HTR-8/SVneo (cell line): Measurements from ENCODE around the gene USF2.
A peak's percentile ranks its signal among the peaks of the same experiment; 100 is the strongest.
"Not testable (repeated sequence)": the region's sequence is repeated elsewhere in the genome, so short reads cannot be mapped to it uniquely, and the experiment has no call there.

Experiments
- DNase-seq: peaks from one replicate; pipeline ENCODE4 v3.0.0; 2011; ENCODE audit warnings: low spot score, mixed read lengths; ENCODE audit not compliant: insufficient read length
- FAIRE-seq: peaks from 2 replicates; lab custom pipeline; 2011; peaks lifted over from hg19 to GRCh38; lab: Jason Lieb, UNC

Gene USF2, protein sequence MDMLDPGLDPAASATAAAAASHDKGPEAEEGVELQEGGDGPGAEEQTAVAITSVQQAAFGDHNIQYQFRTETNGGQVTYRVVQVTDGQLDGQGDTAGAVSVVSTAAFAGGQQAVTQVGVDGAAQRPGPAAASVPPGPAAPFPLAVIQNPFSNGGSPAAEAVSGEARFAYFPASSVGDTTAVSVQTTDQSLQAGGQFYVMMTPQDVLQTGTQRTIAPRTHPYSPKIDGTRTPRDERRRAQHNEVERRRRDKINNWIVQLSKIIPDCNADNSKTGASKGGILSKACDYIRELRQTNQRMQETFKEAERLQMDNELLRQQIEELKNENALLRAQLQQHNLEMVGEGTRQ

DNA sequence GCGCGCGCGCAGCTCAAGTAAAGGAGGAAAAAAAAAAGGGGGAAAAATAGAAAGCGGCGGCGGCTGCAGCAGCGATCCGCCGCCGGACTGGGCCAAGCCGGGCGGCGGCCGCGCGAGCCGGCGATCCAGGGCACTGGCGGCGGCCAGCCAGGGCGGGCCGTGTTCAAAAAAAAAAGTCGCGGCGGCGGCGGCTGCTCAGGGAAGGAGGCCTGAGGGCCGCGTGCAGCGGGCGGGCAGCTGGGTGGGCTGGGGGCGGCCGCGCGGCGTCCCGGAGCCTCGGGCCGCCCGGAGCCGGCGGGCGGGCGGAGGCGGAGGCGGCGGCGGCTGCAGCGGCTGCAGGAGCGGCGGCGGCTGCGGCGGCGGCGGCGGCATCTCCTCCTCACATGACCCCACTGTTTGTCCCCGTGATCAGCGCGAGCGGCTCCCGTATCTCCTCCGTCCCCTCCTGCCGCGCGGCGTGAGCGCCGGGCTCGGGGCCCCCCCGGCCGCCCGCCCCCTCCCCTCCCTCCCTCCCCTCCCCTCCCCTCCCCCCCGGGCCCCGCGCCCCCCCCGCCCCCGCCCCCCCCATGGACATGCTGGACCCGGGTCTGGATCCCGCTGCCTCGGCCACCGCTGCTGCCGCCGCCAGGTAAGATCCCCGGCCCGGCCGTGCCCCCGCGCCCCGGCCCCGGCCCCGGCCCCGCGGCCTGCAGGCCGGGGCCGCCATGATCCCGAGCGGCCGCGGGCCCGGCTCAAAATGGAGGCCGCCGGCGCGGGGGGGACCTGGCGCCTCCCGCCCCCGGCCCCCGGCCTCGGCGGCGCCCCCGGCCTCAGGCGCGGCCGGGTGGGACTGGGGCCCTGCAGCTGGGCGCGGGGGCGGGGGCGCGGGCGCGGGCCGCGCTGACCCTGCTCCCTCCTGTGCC, at the start of gene USF2:
TSS of gene USF2 (plus strand) at position 427 of the 902 bp plus-strand sequence. CDS start at position 567, 140 bp downstream.
- peak; percentile 74 for DNase-seq
- no peak for FAIRE-seq

DNA sequence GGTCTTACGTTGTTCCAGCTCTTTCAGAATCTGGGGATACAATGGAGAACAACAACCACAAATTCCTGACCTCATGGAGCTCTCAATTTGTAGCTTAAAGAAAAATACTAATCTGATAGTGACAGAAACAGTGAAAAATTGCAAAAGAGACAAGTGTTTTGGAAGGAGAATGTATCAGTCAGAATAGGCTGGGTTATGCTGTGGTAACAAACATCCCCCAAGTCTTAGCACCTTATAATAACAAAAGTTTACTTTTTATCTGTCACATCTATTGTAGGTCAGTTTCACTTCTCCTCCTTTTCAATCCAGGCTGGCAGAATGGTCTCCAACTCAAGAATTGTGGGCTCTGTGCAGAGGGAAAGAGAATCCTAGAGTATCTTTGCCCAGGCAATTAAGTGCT, 49.8 kb upstream of the USF2 start:
- FAIRE-seq (no peak), DNase-seq (no peak)

DNA sequence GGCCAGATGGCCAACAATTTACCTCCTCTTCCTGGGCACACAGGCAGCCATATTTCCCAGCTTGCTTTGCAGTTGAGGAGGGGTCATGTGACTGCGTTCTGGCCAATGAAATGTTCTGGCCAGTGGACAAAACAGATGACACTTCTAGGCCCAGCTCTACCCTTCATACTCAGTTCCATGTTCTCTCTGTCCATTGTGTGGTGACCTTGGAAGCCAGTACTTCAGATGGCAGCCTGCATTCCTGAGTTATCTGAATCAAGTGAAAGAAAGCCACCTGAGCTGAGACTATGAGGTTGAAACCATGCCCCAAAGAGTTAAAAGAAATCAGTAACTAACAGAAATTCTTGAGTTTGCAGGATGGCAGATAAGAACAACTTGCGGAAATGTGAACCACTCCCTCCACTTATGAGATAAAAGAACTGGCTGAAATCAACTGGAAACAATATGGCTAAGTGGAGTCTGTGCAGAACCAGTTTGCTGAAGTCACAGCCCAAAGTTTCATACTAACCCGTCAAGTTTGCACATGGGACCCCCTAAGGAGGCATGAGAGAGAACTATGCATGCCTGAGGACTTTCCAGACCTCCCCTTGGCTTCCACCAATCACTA, 48.3 kb upstream of the USF2 start:
- FAIRE-seq = no peak
- no peak for DNase-seq

DNA sequence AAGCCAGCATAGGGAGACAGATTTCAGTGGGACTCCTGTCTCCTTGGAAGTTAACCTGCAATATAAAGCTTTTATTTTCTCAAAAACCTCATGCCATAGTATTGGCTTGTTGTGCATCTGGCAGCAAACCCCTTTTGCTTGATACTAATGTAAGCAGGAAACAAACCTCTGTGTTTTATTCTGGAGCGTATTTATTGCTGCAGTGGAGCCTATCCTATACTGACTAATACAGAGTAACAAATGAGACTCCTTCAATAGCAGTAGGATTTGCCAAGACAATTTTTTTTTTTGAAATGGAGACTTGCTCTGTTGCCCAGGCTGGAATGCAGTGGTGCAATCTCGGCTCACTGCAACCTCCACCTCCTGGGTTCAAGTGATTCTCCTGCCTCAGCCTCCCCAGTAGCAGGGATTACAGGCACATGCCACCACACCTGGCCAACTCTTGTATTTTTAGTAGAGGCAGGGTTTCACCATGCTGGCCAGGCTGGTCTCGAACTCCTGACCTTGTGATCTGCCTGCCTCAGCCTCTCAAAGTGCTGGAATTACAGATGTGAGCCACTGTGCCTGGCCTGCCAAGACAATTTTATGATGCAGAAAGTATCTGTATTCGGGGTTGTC, 47.7 kb upstream of the USF2 start:
- not testable (repeated sequence) for DNase-seq, FAIRE-seq

DNA sequence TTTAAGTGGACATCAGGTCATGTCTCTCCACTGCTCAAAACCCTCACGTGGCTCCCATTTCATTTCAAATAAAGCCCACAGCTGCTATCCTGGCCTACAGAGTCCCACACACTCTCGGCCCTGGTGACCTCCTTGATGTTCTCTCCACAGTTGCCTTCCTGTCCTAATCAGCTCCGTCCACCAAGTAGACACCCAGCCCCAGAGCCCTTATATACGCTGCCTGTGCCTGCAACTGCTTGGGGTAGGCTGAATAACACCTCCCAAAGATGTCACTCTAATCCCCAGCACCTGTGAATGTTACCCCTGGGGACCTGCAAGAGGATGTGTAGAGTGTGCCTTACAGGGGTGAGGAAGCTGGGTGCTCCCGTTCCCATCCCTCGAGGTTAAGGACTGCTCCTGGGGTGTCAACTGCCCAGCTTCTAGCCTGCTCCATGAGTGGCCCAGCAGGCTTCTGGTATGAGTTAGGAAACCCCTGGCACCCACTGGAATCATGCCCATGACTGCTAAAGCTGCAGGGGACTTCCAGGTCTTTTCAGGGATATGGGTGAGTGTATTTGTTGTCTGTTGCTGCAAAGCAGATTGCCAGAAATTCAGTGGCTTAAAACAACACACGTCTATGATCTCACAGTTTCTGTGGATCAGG, 46.3 kb upstream of the USF2 start:
- no peak for DNase-seq
- FAIRE-seq = no peak

DNA sequence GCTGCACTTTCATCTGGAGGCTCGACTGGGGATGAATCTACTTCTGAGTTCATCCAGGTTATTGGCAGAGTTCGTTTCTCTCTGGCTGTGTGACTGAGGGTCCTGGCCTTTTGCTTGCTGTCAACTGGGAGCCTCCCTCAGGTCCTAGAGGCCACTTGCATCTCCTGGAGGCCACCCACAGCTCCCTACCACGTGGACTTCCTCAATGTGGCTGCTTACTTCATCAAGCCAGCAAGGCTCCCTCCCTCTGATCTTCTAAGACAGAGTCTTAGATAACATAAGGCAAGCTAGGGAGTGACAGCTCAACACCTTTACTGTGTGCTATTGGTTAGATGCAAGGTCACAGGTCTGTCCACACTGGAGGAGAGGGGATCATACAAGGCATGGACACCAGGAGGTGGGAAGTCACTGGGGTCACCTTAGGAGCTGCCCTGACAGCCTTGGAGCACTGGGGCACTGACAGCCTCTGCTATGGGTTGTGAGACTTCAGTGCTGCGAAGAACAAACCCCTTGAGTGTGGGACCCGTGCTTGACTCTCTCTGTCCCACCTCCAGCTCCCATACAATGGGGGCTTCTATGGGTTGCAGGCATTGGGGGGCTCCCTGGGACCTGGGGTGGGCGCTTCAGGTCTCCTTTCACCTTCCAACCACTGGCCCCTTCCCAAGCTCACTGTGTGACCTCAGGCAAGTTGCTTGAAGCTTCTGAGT, 45.5 kb upstream of the USF2 start:
- DNase-seq (no peak), FAIRE-seq (no peak)

DNA sequence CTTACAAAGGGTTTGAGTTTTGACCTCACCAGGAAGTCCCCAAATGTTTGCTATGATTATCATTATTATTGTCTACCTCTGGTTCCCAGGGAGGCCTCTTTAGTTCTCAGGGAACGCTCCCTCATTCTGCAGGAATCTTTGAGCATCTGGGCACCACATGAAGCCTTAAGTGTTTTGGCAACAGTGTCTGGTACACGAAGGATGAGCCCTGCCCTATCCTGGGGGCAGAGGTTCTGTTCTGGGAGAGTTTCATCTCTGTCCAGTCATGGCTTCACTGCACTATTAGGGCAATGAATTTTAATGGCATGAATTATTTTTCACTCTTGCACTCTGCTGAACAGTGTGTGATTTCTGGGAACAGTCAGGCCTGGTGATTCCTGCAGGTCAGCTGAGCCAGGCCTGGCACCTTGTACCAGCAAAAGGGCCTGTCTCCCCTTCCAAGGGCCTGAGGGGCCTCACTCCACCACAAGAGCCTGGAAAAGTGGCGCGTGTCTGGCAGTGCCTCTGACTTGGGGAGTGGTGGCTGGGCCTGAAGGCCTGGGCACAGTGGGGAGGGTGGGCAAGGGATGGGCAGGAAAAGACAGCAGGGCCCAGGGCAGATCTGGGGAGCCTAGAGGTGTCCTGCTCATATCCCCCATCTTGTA, 44.8 kb upstream of the USF2 start:
- no peak for DNase-seq
- FAIRE-seq = no peak

DNA sequence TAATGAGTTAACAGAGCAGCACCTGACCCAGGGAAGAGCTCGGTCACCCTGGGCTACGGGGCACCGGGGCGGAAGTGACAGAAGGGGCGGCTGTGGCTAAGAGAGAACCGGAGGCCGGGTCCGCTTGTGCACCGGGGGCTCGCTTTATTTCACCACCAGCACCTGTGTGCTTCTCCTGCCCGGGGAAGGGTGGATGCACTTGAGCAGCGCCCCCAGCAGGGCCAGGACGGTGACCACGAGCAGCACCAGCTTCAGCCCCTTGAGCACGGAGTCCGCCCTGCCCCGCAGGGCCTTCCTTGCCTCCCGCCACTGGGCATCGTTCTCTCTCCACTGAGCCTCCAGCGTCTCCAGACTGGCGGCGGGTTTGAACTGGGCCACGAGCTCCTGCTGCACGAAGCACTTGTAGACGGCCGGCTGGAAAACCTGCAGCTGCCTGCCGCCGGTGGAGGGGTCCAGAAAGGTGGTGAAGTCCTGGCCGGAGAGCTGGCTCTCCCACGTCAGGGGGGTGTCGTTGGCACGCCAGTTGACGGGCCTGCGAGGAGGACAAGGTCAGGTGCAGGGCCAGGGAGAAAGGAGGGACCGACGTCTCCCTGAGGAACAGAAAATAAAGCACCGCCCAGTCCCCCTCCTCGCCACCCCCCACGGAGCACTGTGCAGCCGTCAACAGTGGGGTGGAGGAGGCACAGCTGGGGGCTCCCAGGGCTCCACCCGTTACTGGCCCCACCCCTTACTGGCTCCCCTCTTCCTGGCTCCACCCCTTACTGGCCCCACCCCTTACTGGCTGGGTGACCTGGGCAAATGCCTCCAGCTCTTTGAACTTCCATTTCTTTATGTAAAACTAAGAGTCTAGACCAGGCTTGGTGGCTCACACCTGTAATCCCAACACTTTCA, 43.8 kb upstream of the USF2 start:
- FAIRE-seq (no peak), DNase-seq (no peak)

DNA sequence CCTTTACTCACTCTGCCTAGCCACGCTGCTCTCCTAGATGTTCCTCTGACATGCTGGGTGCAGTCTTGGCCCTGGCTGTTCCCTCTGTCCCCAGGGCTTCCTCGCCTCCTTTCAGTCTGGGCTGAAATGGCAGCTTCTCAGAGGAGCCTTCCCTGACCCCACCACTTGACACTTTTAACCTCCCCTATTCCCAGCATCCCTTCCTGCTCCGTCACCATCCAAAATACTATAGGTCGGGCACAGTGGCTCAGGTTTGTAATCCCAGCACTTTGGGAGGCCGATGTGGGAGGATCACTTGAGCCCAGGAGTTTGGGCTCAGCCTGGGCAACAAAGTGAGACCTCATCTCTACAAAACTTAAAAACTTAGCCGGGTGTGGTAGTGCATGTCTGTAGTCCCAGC, 42.8 kb upstream of the USF2 start:
- FAIRE-seq = no peak
- DNase-seq = no peak

DNA sequence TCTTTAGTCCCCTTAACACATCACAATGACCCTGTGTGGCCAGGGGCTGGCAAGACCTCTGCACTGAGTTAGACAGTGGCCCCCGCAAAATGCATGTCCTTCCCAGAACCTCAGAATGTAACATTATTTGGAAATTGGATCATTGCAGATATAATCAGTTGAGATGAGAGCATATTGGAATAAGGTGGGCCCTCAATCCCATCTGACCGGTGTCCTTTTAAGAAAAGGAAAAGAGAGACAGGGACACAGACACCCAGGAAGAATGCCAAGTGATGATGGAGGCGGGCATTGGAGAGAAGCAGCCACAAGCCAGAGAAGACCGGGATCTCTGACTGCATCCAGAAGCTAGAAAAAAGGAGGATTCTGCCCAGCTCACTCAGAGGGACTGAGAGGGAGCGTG, 42.0 kb upstream of the USF2 start:
- DNase-seq (no peak), FAIRE-seq (no peak)

DNA sequence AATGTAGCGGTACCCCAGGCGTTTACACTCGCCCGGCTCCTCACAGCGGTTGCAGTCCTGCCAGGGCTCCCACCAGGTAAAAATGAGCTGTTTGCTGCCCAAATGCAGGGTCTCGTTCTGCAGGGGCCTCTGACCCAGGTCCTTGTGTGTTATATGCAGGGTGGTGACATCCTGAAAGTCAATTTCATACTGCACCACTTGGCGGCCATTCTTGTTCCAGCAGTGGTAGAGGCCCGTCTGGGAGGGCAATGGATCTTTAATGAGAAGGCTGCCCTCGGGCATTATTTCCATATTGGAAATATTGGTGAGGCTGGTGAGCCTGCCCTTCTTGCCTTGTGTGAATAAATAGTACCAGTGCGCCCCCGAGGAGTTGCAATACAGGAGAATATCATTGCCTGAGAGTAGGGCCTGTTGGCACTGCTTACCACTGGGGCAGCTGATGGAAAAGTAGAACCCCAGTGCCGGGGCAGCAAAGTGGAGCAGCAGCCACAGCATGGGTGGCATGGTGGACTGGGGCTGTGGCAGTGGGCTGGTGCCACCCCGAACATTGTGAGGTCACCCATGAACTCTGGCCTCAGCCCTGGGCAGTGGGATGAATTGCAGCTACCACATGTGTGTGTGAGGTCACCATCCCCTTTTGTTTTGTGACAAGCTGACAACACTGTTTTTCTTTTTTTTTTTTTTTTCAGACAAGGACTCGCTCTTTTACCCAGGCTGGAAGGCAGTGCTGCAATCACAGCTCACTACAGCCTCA, 40.4 kb upstream of the USF2 start, which contains the start of gene FAM187B:
TSS of gene FAM187B (minus strand) at position 563 of the 754 bp plus-strand sequence. CDS start at position 504, 59 bp downstream.
- FAIRE-seq = no peak
- no peak for DNase-seq

DNA sequence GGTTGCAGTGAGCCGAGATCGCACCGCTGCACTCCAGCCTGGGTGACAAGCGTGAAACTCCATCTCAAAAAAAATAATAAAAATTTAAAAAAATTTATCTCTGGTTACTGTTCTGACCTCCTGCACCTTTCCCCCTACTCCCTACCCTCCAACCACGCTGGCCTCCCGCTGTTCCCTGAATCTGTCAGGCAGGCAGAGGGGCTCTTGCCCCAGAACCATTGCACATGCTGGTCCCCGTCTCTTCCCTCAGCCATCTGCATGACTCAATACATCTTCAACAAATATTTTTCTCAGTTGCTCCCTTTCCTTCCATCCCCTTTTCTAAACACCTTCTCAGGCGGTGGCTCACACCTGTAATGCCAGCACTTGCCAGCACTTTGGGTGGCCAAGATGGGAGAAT, 39.2 kb upstream of the USF2 start:
- no peak for FAIRE-seq
- DNase-seq = no peak

DNA sequence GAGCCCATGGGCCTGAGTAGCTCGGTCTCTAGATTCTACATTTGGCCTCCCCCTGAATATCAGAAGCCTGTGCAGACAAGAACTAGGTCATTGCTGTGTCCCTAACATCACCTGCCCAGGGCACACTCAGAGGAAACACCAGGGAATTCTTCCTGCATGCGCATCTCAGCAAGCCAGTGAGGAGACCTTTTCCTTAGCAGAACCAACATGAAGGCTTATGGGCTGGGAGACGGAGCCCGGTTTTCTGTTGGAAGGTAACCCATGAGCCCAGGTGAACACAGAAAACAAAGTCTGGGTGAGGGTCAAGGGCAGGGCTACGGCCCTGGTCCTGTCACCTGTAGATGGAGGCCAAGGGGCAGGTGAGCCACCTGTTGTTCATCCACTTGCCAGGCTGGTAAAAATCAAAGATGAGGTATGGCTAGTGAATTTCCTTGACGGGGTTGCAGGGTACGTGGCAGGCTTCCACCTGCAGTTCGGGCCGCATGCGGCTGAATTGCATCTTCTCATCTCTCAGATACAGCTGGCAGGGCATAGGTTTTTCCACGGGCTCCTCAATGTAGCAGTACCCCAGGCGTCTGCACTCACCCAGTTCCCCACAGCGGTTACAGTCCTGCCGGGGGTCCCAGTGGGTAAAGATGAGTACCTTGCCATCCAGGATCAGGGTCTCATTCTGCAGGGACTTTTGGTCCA, 36.7 kb upstream of the USF2 start:
- FAIRE-seq (no peak), DNase-seq (no peak)

DNA sequence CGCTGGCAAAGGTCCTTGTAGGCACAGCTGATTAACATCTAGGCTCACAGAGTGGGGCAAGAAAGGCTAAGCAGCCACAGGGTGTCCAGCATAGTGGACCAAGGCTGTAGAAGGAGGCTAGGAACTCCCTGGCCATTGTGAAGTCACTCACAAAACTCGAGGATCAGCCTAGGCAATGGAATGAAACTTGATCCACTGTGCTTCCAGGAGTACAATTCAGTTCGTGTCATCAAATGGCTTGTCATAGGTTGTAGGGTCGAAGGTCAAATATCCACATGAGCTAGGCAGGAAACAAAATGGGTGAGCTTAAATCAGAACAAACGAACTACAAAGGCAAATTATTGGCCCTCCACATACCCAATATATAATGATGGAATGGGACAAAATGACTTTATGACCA, 35.9 kb upstream of the USF2 start:
- no peak for FAIRE-seq
- DNase-seq = no peak

DNA sequence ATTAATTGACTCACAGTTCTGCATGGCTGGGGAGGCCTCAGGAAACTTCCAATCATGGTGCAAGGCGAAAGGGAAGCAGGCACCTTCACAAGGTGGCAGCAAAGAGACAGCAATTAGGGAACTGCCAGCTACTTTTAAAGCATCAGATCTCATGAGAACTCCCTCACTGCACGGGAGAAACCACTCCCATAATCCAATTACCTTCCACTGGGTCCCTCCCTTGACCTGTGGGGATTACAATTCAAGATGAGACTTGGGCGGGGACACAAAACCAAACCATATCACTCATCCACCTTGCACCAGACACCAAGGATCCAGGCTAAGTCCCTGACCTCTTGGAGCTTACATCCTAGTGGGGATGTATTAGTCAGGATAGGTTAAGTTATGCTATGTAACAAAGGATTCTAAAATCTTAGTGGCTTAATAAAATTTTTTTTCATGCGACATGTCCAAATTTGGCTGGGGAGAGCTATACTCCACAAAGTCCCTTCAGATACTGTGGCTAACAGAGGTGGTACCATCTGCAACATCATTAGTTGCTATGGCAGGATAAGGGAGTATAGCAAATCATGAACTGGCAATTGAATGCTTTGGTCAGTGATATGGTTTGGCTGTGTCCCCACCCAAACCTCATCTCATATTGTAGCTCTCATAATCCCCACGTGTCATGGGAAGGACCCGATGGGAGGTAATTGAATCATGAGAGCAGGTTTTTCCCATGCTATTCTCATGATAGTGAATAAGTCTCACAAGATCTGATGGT, 31.9 kb upstream of the USF2 start:
- FAIRE-seq (no peak), DNase-seq (no peak)

DNA sequence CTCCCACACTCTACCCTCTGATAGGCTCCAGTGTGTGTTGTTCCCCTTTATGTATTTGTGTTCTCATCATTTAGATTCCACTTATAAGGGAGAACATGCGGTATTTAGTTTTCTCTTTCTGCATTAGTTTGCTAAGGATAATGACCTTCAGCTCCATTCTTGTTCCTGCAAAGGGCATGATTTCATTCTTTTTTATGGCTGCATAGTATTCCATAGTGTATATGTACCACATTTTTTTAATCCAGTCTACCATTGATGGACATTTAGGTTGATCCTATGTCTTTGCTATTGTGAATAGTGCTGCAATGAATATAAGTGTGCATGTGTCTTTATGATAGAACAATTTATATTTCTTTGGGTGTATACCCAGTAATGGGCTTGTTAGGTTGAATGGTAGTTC, 29.2 kb upstream of the USF2 start:
- not testable (repeated sequence) for FAIRE-seq, DNase-seq
